Activated naive CD4-positive, alpha-beta T cell treated with anti-CD3 and anti-CD28 coated beads, Interleukin-2, amount 10 ng/mL, durations not matched to agents 7 days and 5 days (primary cell): ENCODE results near the gene HOXD13.

ENCODE experiments used
- CTCF ChIA-PET: fragments of 350-600 bp; sonication (Branson Sonifier 250); formaldehyde crosslinking; loops from one replicate; lab custom pipeline; 2021; ENCODE audit warnings: antibody characterized with exemption; lab: Charles Lee
- DNase-seq: peaks from one replicate; pipeline ENCODE4 v3.0.0-alpha.2; 2020
- H3K27ac Mint-ChIP-seq: one replicate; pipeline ENCODE4 v1.8.0; 2021; ENCODE audit warnings: mild to moderate bottlenecking, moderate library complexity, mixed read lengths
- H3K27me3 Mint-ChIP-seq: one replicate; pipeline ENCODE4 v1.8.0; 2021; ENCODE audit warnings: mild to moderate bottlenecking, mixed read lengths
- H3K36me3 Mint-ChIP-seq: one replicate; pipeline ENCODE4 v1.8.0; 2021; ENCODE audit warnings: mixed read lengths
- H3K4me1 Mint-ChIP-seq: one replicate; pipeline ENCODE4 v1.8.0; 2021; ENCODE audit warnings: mixed read lengths
- H3K4me3 Mint-ChIP-seq: one replicate; pipeline ENCODE4 v1.8.0; 2021; ENCODE audit warnings: mild to moderate bottlenecking, moderate library complexity, mixed read lengths
- H3K9me3 Mint-ChIP-seq: one replicate; pipeline ENCODE4 v1.8.0; 2021; ENCODE audit warnings: mixed read lengths

The HOXD13 gene

DNA sequence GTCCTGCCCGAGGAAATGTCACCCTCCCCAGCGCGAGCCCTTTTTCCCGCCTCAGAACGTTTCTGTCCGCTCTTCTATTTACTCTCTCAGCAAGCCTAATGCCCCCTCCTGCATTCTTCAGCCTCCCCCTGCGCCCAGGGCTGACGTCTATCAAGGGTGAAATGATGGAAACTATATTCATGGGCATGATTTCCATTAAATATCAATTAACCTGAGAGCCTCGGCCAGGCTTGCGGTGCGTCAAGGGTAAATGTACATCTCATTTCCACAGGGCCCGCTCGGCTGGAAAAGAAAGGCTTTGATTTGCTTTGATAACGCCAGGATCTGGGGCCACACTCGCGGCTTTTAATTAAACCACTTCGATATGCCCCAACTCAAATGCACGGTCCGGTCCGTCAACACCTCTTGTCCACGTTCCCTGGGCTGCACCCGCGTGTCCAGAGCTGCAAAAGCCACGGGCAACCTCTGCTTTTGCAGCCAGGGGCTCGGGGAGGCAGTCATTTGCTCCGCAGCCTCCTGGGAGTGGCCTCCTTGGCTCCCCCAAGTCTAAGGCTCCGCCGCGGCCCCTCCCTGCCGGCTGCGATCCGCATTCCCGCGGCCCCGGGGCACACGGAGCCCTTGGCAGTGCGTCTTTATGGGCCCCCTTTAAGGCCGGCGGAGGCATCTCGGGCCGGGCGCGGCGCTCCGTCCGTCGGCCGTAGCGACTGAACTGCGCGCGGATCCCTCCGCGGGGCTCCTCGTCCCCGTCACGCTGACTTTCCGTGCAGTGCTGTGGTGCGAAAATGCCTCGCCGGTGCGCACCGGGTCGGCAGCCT lies 36.7 kb downstream of the HOXD13 start, which contains the start of gene HOXD8:
Gene HOXD8, plus strand, starts transcription at position 724 of the 815 bp plus-strand sequence. CDS start 662 bp downstream, outside the sequence.
- Mint-ChIP-seq H3K36me3 (peaks cover 3% of the 10 kb centered on the region), H3K9me3 (no peaks in the 10 kb centered on the region), H3K4me1 (peaks cover 26% of the 10 kb centered on the region), H3K27ac (peak within 1 kb of the TSS; percentile 82), H3K4me3 (peak within 1 kb of the TSS; percentile 56), H3K27me3 (peaks cover 95% of the 10 kb centered on the region)
- CTCF ChIA-PET, result interaction anchor here (1.0 to 4.2 kb wide), 4 partner anchors 11 to 523 kb away, joined by 3 to 25 read pairs (median 20); no protein-coding TSS in a partner anchor
- no peak for DNase-seq

GRCh38 chr2:176129813-176130146 lies 37.3 kb downstream of the HOXD13 start:
- Mint-ChIP-seq H3K27ac (no peak overlapping the region), H3K36me3 (peaks cover 3% of the 10 kb centered on the region), H3K27me3 (peaks cover 95% of the 10 kb centered on the region), H3K9me3 (no peaks in the 10 kb centered on the region), H3K4me3 (no peak overlapping the region), H3K4me1 (peaks cover 26% of the 10 kb centered on the region)
- CTCF ChIA-PET, result no interaction called here
- DNase-seq, result no peak

DNA sequence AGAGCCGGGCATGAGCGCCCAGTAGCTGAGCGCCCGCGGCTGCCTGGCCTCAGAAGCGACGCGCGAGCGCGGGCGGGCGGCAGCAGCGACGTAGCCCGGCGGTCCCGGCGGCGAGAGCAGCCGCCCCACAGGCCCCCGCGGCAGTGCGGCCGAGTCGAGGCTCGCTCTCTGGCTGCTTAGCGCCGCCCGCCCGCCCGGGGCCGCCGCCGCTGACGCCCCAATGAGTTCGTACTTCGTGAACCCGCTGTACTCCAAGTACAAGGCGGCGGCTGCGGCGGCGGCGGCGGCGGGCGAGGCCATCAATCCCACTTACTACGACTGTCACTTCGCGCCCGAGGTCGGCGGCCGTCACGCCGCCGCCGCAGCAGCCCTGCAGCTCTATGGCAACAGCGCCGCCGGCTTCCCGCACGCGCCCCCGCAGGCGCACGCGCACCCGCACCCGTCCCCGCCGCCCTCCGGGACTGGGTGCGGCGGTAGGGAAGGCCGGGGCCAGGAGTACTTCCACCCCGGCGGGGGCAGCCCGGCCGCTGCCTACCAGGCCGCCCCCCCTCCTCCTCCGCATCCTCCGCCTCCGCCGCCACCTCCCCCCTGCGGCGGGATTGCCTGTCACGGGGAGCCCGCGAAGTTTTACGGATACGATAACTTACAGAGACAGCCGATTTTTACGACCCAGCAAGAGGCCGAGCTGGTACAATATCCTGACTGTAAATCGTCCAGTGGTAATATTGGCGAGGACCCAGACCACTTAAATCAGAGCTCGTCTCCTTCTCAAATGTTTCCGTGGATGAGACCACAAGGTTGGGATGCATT lies 37.8 kb downstream of the HOXD13 start:
- H3K9me3 Mint-ChIP-seq, result no peaks in the 10 kb centered on the region
- peaks cover 95% of the 10 kb centered on the region for H3K27me3 Mint-ChIP-seq
- peaks cover 27% of the 10 kb centered on the region for H3K4me1 Mint-ChIP-seq
- H3K4me3 Mint-ChIP-seq, result peak overlapping the region; percentile 56
- peak overlapping the region; percentile 85 for H3K27ac Mint-ChIP-seq
- CTCF ChIA-PET, result interaction anchor here (1.0 to 2.0 kb wide), 5 partner anchors 9 to 1018 kb away, joined by 4 to 9 read pairs (median 5); partner anchors contain the start of gene HOXD9
- H3K36me3 Mint-ChIP-seq, result peaks cover 3% of the 10 kb centered on the region
- DNase-seq, result no peak

- H3K27ac Mint-ChIP-seq, result peak overlapping the region; percentile 85
- H3K9me3 Mint-ChIP-seq, result no peaks in the 10 kb centered on the region
These were observed 38.7 kb downstream of the HOXD13 start for GRCh38 chr2:176130957-176131847.

GRCh38 chr2:176131848-176132158 lies 39.3 kb downstream of the HOXD13 start:
- CTCF ChIA-PET, result interaction anchor here (1.0 to 2.0 kb wide), 6 partner anchors 9 to 323 kb away, joined by 4 to 9 read pairs (median 5); partner anchors contain the start of gene HOXD9
- H3K9me3 Mint-ChIP-seq, result no peaks in the 10 kb centered on the region
- H3K36me3 Mint-ChIP-seq, result peaks cover 3% of the 10 kb centered on the region
- no peak overlapping the region for H3K4me3 Mint-ChIP-seq
- H3K4me1 Mint-ChIP-seq, result peaks cover 34% of the 10 kb centered on the region
- DNase-seq, result no peak
- H3K27ac Mint-ChIP-seq, result peak overlapping the region; percentile 65
- H3K27me3 Mint-ChIP-seq, result peaks cover 96% of the 10 kb centered on the region

More at GRCh38 chr2:176130957-176131847, 38.7 kb downstream of the HOXD13 start:
- CTCF ChIA-PET, result interaction anchor here (1.0 to 2.0 kb wide), 7 partner anchors 9 to 1017 kb away, joined by 4 to 9 read pairs (median 5); partner anchors contain the start of gene HOXD9
- H3K36me3 Mint-ChIP-seq, result peaks cover 3% of the 10 kb centered on the region
- DNase-seq, result no peak
- peaks cover 34% of the 10 kb centered on the region for H3K4me1 Mint-ChIP-seq
- H3K27me3 Mint-ChIP-seq, result peaks cover 95% of the 10 kb centered on the region
- peak overlapping the region; percentile 56 for H3K4me3 Mint-ChIP-seq

DNA sequence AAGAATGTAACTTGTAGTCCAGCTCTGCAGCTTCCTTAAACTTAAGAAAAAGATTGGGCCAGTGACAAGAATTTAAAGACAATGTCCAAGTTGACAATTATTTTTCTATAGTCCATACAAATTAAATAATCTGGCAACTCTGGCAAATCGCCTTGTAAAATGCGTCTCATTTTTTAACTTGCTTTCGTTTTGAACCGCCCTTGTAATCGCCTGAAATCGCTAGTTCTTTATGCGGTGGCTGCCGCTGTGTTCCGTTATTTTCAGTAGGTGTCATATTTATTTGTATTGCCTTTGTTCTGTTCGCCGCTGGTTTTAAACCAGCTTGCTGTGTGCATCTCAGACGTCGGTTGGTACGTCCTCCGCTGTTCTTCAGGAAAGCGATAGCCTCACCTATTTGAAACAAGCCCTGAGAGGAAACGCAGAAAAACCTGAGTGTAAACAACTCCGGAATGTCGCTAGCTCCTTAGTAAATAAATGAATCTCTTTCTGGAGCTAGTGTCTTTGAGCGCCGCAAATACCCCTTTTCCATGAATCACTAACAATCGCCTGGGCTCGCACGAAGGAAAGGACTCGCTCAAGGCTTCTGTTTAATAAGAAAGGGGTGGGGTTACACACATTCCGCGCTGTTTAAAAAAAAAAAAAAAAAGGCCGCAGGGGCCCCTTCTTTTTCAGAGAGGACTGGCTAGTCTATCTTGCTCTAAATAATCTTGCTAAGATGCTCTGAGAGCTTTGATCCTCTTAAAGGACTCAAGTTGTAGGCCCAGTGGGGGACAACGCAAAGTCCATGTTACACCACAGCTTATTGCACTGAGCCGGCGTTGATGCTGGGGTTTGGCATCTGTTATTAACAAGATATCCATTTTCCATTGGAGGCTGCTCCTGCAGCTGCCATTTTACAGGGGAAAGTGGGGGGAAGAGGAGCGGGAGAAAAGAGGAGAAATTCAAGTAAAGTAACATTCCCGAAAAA lies 40.0 kb downstream of the HOXD13 start:
- peak overlapping the region; percentile 71 for H3K27ac Mint-ChIP-seq
- CTCF ChIA-PET, result interaction anchor here (0.8 to 2.0 kb wide), 6 partner anchors 8 to 422 kb away, joined by 3 to 9 read pairs (median 5); partner anchors contain the start of gene HOXD9

DNA sequence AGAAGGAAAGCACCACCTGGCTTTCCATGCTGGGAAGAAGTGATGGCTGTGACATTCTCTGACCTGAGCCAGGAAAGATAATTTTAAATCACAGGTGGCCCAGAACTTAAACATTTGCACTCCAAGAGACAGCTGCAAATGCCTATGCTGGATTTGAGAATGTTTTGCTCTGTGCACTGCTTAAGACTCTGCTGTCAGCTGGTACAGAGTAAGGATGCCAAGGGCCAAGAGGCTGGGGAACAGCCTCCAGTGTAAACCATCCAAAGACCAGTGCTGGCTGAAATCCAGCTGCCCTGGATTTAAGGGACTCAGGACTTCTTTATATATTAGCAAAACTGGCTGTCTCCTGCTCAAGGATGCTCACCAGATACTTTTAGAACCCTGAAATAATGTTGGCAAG lies 40.9 kb downstream of the HOXD13 start:
- Mint-ChIP-seq H3K27me3 (peaks cover 99% of the 10 kb centered on the region), H3K4me3 (no peak overlapping the region), H3K9me3 (no peaks in the 10 kb centered on the region), H3K4me1 (peaks cover 30% of the 10 kb centered on the region), H3K36me3 (peaks cover 3% of the 10 kb centered on the region), H3K27ac (no peak overlapping the region)
- DNase-seq, result no peak
- CTCF ChIA-PET, result interaction anchor here (0.6 kb wide), 1 partner anchor 13 kb away, joined by 3 read pairs; no protein-coding TSS in a partner anchor

More for the DNA sequence above, 40.0 kb downstream of the HOXD13 start:
- H3K4me1 Mint-ChIP-seq, result peaks cover 34% of the 10 kb centered on the region
- DNase-seq, result no peak
- H3K27me3 Mint-ChIP-seq, result peaks cover 99% of the 10 kb centered on the region
- H3K36me3 Mint-ChIP-seq, result peaks cover 3% of the 10 kb centered on the region
- peak overlapping the region; percentile 72 for H3K4me3 Mint-ChIP-seq
- H3K9me3 Mint-ChIP-seq, result no peaks in the 10 kb centered on the region

DNA sequence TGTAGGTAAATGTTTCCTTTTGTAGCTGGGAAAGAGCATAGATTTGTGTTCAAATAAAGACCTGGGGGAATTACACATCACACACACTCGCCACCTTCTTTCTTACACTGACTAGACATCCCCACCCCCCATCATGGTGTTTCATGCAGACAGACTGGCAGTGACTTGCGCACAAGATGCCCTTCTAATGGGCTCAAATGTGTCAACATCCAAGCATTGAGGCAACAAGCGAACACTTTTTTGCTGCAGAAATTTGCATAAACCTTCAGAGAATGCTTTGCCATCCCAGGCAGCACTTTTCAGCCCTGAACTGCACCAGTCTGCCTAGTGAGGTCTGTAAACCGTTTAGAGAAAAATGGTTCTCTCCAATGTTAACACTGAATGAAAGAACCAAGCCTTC lies 41.5 kb downstream of the HOXD13 start:
- Mint-ChIP-seq H3K27me3 (peaks cover 99% of the 10 kb centered on the region), H3K4me3 (no peak overlapping the region), H3K27ac (no peak overlapping the region), H3K9me3 (no peaks in the 10 kb centered on the region), H3K36me3 (peaks cover 2% of the 10 kb centered on the region), H3K4me1 (peaks cover 29% of the 10 kb centered on the region)
- DNase-seq, result no peak
- CTCF ChIA-PET, result interaction anchor here (0.6 kb wide), 1 partner anchor 14 kb away, joined by 3 read pairs; no protein-coding TSS in a partner anchor

DNA sequence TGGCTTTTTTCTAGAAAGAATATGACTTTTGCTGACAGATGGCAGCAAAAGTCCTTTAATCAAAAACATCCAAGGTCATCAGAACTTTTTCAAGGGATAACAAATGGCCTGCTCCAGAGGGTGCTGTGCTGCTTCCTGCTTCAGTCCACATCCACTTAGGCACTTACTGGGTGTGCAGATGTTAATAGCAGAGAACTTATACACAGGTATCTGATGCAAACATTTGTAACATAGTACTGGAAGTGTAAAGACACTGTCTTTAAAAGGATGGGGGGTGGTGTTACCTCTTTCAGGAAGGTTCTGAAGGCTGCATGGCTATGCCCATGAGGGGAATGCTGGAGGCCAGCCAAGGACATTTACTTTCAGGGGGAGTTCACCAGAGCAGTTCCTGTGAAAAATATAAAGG lies 42.5 kb downstream of the HOXD13 start:
- Mint-ChIP-seq H3K4me1 (peaks cover 35% of the 10 kb centered on the region), H3K36me3 (peaks cover 3% of the 10 kb centered on the region), H3K4me3 (no peak overlapping the region), H3K9me3 (no peaks in the 10 kb centered on the region), H3K27ac (no peak overlapping the region), H3K27me3 (peaks cover 100% of the 10 kb centered on the region)
- DNase-seq, result no peak
- CTCF ChIA-PET, result no interaction called here

GRCh38 chr2:176136374-176137251 lies 44.1 kb downstream of the HOXD13 start:
- CTCF ChIA-PET, result interaction anchor here (0.6 to 1.6 kb wide), 5 partner anchors 10 to 516 kb away, joined by 3 to 4 read pairs (median 4); no protein-coding TSS in a partner anchor
- Mint-ChIP-seq H3K36me3 (peaks cover 3% of the 10 kb centered on the region), H3K27ac (no peak overlapping the region), H3K9me3 (no peaks in the 10 kb centered on the region), H3K4me1 (peaks cover 26% of the 10 kb centered on the region), H3K27me3 (peaks cover 100% of the 10 kb centered on the region), H3K4me3 (no peak overlapping the region)
- DNase-seq, result no peak

GRCh38 chr2:176137252-176137580 lies 44.7 kb downstream of the HOXD13 start:
- Mint-ChIP-seq H3K36me3 (peaks cover 3% of the 10 kb centered on the region), H3K27me3 (peaks cover 99% of the 10 kb centered on the region), H3K4me3 (no peak overlapping the region), H3K4me1 (peaks cover 23% of the 10 kb centered on the region), H3K27ac (no peak overlapping the region), H3K9me3 (no peaks in the 10 kb centered on the region)
- DNase-seq, result no peak
- CTCF ChIA-PET, result interaction anchor here (0.6 to 1.6 kb wide), 3 partner anchors 10 to 318 kb away, joined by 3 to 4 read pairs (median 3); no protein-coding TSS in a partner anchor
